Measurements from ENCODE around the gene NEK6.
A peak's percentile ranks its signal among the peaks of the same experiment; 100 is the strongest.

Gene NEK6

GRCh38 chr9:124257070-124257843 lies 492 bp upstream of the NEK6 start:
- DNase-seq (ENCODE audit: extremely low read depth, low read depth), result no peak
- TF ChIP-seq CTCF (IDR thresholded peaks at IDR 0.05; ENCODE audit: low read depth, low read length), result no peak

- TF ChIP-seq CTCF (IDR thresholded peaks at IDR 0.05; ENCODE audit: low read depth, low read length), result no peak
- DNase-seq (ENCODE audit: extremely low read depth, low read depth), result no peak
Measured at GRCh38 chr9:124258607-124259157, 933 bp downstream of the NEK6 start.

GRCh38 chr9:124259158-124259808 lies 1.5 kb downstream of the NEK6 start:
- TF ChIP-seq CTCF (IDR thresholded peaks at IDR 0.05; ENCODE audit: low read depth, low read length), result no peak
- DNase-seq (ENCODE audit: extremely low read depth, low read depth), result peak; percentile 67

- no peak for TF ChIP-seq CTCF (IDR thresholded peaks at IDR 0.05; ENCODE audit: low read depth, low read length)
- DNase-seq (ENCODE audit: extremely low read depth, low read depth), result no peak
Measured at GRCh38 chr9:124260769-124261603, 3.2 kb downstream of the NEK6 start.

GRCh38 chr9:124261736-124262648 lies 4.2 kb downstream of the NEK6 start:
- TF ChIP-seq CTCF (IDR thresholded peaks at IDR 0.05; ENCODE audit: low read depth, low read length), result no peak
- DNase-seq (ENCODE audit: extremely low read depth, low read depth), result no peak

- no peak for TF ChIP-seq CTCF (IDR thresholded peaks at IDR 0.05; ENCODE audit: low read depth, low read length)
Measured at GRCh38 chr9:124262649-124262972, 4.9 kb downstream of the NEK6 start.

More at GRCh38 chr9:124262649-124262972, 4.9 kb downstream of the NEK6 start:
- DNase-seq (ENCODE audit: extremely low read depth, low read depth), result no peak
